Subcutaneous abdominal adipose tissue (tissue), 5 donors: ENCODE results near the gene SCARF2.
"Not testable (repeated sequence)": the region's sequence is repeated elsewhere in the genome, so short reads cannot be mapped to it uniquely, and the experiment has no call there.

Experiments
- H3K27ac ChIP-seq: one replicate; pipeline ENCODE4 v1.7.0; 2013; ENCODE audit warnings: low read depth, mild to moderate bottlenecking, inconsistent platforms, low read length, moderate library complexity
- H3K27me3 ChIP-seq, 5 donors: one replicate each; pipeline ENCODE4 v1.7.0; 2013; ENCODE audit warnings: low read length in 5 of 5, inconsistent platforms in 1 of 5; ENCODE audit not compliant: control insufficient read depth in 5 of 5, insufficient read depth in 4 of 5
- H3K36me3 ChIP-seq, 5 donors: one replicate each; pipeline ENCODE4 v1.7.0; 2013; ENCODE audit warnings: low read length in 5 of 5; ENCODE audit not compliant: control insufficient read depth in 5 of 5, insufficient read depth in 5 of 5
- H3K4me1 ChIP-seq, 5 donors: one replicate each; pipeline ENCODE4 v1.7.0; 2013; ENCODE audit warnings: low read length in 5 of 5, mild to moderate bottlenecking in 3 of 5, moderate library complexity in 1 of 5; ENCODE audit not compliant: control insufficient read depth in 5 of 5, insufficient read depth in 5 of 5
- H3K4me3 ChIP-seq, 5 donors: one replicate each; pipeline ENCODE4 v1.7.0; 2013; ENCODE audit warnings: low read length in 5 of 5, low read depth in 1 of 5
- H3K9ac ChIP-seq, 5 donors: one replicate each; pipeline ENCODE4 v1.7.0; 2013; ENCODE audit warnings: low read length in 5 of 5, mild to moderate bottlenecking in 4 of 5, moderate library complexity in 3 of 5
- H3K9me3 ChIP-seq, 5 donors: one replicate each; pipeline ENCODE4 v1.7.0; 2013; ENCODE audit warnings: low read length in 5 of 5; ENCODE audit not compliant: control insufficient read depth in 5 of 5
- donor health status: healthy.
- donor health status: healthy.
- donor health status: healthy.
- donor health status: healthy.
- donor health status: healthy.

The SCARF2 gene, protein sequence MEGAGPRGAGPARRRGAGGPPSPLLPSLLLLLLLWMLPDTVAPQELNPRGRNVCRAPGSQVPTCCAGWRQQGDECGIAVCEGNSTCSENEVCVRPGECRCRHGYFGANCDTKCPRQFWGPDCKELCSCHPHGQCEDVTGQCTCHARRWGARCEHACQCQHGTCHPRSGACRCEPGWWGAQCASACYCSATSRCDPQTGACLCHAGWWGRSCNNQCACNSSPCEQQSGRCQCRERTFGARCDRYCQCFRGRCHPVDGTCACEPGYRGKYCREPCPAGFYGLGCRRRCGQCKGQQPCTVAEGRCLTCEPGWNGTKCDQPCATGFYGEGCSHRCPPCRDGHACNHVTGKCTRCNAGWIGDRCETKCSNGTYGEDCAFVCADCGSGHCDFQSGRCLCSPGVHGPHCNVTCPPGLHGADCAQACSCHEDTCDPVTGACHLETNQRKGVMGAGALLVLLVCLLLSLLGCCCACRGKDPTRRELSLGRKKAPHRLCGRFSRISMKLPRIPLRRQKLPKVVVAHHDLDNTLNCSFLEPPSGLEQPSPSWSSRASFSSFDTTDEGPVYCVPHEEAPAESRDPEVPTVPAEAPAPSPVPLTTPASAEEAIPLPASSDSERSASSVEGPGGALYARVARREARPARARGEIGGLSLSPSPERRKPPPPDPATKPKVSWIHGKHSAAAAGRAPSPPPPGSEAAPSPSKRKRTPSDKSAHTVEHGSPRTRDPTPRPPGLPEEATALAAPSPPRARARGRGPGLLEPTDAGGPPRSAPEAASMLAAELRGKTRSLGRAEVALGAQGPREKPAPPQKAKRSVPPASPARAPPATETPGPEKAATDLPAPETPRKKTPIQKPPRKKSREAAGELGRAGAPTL

DNA sequence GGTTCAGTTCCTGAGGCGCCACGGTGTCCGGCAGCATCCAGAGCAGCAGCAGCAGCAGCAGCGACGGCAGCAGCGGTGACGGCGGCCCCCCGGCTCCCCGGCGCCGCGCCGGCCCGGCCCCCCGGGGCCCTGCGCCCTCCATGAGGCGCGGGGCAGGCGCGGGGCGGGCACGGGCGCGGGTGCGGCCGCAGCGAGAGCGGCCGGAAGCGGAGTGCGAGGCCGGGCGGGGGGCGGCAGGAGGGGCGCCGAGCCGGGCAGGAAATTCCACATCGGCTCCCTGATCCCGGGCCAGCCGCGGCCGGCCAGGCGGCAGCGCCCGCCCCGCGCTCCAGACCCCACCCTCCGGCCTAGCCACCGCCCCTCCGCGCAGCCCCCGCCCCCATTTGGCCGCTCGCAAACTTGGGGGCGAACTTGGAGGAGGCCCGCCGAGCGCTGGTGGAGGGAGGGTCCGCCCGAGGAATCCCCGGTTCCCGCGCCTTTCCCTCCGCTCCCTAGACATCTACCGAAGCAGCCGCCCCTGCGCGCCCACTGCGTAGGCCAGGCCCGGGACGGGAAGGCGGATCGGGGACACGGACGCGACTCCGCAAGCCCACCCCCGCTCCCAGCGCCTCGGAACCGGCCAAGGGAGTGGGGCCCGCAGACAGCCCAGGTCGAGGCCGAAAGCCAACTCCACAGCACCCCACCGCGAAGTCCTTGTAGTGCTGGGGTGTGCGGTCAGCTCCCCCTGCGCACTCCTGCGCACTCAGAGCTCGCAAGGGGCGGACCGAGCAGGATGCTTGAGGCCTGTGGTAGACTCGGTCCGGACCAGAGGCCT is at the start of gene SCARF2:
Gene SCARF2 (minus strand): TSS at position 213 of the 814 bp plus-strand sequence. CDS start 71 bp downstream, at position 142.
- H3K27me3 ChIP-seq = peaks cover 0 to 10% (median 2%) of the 10 kb centered on the region in 5 donors
- peak within 1 kb of the TSS in 3 of 5 donors; percentile 31 to 84 (median 82) for H3K9ac ChIP-seq
- H3K4me1 ChIP-seq = peaks cover 0 to 53% (median 40%) of the 10 kb centered on the region in 5 donors
- H3K36me3 ChIP-seq = peaks cover 0 to 24% (median 9%) of the 10 kb centered on the region in 5 donors
- no peaks in the 10 kb centered on the region for H3K9me3 ChIP-seq
- H3K27ac ChIP-seq = no peak within 1 kb of the TSS
- peak within 1 kb of the TSS; percentile 67 to 78 (median 68) for H3K4me3 ChIP-seq

DNA sequence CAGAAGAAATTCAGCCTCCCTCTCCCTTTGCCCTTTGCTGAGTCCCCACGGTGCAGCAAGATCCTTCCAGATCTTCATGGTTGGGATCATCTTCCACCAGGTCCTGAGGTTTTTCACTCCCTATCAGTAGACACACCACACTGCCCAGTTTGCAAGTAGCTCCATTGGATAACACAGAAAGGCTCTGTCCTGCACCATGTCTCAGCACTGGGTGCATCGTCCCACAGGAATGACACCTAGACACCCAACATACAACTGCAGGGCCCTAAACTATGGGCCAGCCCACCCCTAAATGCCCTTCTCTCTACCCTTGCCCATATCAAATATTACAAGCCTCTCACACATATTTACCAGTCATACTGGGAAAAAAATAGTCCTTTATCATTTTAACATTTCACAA is 48.6 kb upstream of the SCARF2 start:
- peaks cover 0 to 35% (median 21%) of the 10 kb centered on the region in 5 donors for H3K36me3 ChIP-seq
- H3K9me3 ChIP-seq = no peaks in the 10 kb centered on the region
- H3K4me3 ChIP-seq = no peak overlapping the region
- peaks cover 3 to 9% (median 4%) of the 10 kb centered on the region in 5 donors for H3K4me1 ChIP-seq
- no peaks in the 10 kb centered on the region for H3K27me3 ChIP-seq
- H3K27ac ChIP-seq = no peak overlapping the region
- no peak overlapping the region for H3K9ac ChIP-seq

DNA sequence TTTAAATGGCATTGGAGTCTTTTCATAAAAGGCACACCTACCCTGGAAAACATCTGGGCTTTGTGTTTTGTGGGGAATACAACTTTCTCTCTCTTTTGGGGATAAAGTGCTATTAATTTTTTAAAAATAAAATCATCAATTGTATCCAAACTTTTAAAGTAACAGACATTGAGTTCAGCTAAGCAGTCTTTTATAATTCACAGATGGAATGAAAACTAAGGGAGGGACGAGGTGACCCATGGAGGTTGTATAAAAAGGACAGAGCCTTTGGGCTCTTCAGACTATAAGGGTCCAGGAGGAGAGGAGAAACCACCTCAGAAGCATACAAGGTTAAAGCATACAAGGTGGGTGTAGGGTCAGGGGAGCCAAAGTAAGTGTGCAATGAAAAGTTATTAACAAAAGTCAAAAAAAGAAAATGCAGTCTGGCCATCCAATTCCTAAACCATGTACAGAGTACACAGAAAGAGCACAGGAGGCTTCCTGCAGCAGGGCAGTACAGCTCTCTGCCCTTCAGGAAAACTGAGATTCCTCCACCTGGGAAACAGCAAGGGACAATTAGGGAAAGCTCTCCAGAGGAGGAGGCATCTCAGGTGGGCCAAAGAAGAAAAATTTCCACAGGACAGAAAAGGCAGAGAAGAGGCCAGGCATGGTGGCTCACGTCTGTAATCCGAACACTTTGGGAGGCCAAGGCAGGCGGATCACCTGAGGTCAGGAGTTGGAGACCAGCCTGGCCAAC is 47.5 kb upstream of the SCARF2 start:
- H3K36me3 ChIP-seq = peaks cover 0 to 35% (median 21%) of the 10 kb centered on the region in 5 donors
- no peak overlapping the region for H3K9ac ChIP-seq
- peaks cover 3 to 9% (median 4%) of the 10 kb centered on the region in 5 donors for H3K4me1 ChIP-seq
- H3K27ac ChIP-seq = no peak overlapping the region
- H3K9me3 ChIP-seq = no peaks in the 10 kb centered on the region
- no peak overlapping the region for H3K4me3 ChIP-seq
- H3K27me3 ChIP-seq = no peaks in the 10 kb centered on the region

DNA sequence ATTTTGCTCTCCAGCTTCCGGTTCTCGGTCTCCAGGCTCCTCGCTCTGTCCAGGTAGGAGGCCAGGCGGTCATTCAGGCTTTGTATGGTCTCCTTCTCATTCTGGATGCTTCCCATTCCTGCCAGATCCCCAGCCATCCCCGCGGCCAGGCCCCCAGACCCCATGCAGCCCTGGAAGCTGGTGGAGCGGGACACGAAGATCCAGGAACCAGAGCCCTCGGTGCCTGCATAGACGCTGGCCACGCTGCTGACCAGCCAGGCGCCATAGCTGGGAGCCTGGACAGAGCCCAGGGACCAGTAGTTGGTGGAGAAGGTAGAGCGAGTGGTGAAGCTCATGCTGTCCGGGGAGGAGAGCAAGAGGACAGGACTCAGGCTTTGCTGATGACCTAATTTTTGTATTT is 46.1 kb upstream of the SCARF2 start:
- Histone ChIP-seq H3K36me3 (peaks cover 0 to 26% (median 15%) of the 10 kb centered on the region in 5 donors), H3K4me1 (peaks cover 3 to 17% (median 10%) of the 10 kb centered on the region in 5 donors), H3K27ac (no peak overlapping the region), H3K9ac (no peak overlapping the region), H3K4me3 (no peak overlapping the region), H3K9me3 (no peaks in the 10 kb centered on the region), H3K27me3 (no peaks in the 10 kb centered on the region)

DNA sequence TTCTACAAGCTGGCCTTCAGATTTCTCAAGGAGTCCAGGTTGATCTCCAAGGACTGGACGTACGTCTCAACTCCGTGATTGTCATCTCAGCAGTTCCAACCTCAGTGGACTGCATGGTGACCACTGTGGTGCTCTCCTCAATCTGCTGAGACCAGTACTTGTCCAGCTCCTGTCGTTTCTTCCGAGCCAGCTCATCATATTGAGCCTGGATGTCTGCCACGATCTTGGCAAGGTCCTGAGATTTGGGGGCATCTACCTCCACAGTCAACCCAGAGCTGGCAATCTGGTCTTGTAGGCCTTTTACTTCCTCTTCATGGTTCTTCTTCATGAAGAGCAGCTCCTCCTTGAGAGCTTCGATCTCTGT is 45.5 kb upstream of the SCARF2 start:
- not testable (repeated sequence) for H3K4me3 ChIP-seq, H3K9me3 ChIP-seq, H3K9ac ChIP-seq, H3K27me3 ChIP-seq, H3K27ac ChIP-seq
- H3K4me1 ChIP-seq = peaks cover 3 to 17% (median 10%) of the 10 kb centered on the region in 5 donors
- peaks cover 0 to 19% (median 11%) of the 10 kb centered on the region in 5 donors for H3K36me3 ChIP-seq

DNA sequence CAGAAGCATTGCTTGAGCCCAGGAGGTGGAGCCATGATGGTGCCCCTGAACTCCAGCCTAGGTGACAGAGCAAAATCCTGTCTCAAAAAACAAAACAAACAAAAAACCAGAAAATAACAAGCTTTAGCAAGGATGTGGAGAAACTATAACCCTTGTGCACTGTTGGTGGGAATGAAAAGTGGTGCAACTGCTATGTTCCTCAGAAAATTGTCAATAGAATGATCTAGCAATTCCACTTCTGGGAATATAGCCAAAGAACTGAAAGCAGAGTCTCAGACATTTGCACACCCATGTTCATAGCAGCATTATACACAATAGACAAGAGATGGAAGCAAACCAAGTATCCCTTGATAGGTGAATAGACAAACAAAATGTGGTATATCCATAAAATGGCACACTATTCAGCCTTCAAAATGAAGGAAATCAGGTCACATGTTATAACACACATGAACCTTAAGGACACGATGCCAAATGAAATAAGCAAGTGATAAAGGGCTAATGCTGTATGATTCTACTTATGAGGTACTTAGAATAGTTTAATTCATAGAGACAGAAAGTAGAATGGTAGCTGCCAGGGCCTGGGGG is 42.1 kb upstream of the SCARF2 start:
- no peaks in the 10 kb centered on the region for H3K9me3 ChIP-seq
- no peaks in the 10 kb centered on the region for H3K27me3 ChIP-seq
- peaks cover 0 to 12% (median 9%) of the 10 kb centered on the region in 5 donors for H3K36me3 ChIP-seq
- H3K27ac ChIP-seq = peak overlapping the region; percentile 62
- no peak overlapping the region for H3K4me3 ChIP-seq
- peaks cover 0 to 14% (median 11%) of the 10 kb centered on the region in 5 donors for H3K4me1 ChIP-seq
- H3K9ac ChIP-seq = no peak overlapping the region

DNA sequence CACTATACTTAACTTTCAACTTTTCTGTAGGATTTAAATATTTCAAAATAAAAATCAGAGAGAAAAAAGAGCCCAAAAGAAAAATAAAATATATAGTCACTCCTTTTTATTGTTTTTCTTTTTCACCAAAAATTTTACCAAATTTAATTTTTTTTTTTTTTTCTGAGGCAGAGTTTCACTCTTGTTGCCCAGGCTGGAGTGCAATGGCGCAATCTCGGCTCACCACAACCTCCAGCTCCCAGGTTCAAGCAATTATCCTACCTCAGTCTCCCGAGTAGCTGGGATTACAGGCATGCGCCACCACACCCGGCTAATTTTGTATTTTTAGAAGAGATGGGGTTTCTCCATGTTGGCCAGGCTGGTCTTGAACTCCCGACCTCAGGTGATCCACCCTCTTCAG is 40.4 kb upstream of the SCARF2 start:
- H3K27ac ChIP-seq, H3K4me3 ChIP-seq, H3K36me3 ChIP-seq, H3K9ac ChIP-seq, H3K27me3 ChIP-seq, H3K9me3 ChIP-seq: not testable (repeated sequence)
- H3K4me1 ChIP-seq = peaks cover 0 to 14% (median 11%) of the 10 kb centered on the region in 5 donors

DNA sequence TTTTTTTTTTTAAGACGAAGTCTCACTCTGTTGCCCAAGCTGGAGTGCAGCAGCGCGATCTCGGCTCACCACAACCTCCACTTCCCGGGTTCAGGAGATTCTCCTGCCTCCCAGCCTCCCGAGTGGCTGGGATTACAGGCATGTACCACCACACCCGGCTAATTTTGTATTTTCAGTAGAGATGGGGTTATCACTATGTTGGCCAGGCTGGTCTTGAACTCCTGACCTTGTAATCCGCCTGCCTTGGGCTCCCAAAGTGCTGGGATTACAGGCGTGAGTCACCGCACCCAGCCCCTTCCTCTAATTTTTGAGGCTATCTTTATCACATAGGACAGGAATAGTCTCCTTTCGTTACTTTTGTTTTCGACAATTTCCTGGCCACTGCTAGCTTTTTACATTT is 37.9 kb upstream of the SCARF2 start:
- H3K36me3 ChIP-seq = peaks cover 0 to 18% (median 11%) of the 10 kb centered on the region in 5 donors
- H3K27ac ChIP-seq, H3K9me3 ChIP-seq, H3K27me3 ChIP-seq, H3K4me3 ChIP-seq: not testable (repeated sequence)
- peak overlapping the region in 1 of 5 donors; percentile 28 for H3K9ac ChIP-seq
- H3K4me1 ChIP-seq = peaks cover 0 to 14% (median 11%) of the 10 kb centered on the region in 5 donors

DNA sequence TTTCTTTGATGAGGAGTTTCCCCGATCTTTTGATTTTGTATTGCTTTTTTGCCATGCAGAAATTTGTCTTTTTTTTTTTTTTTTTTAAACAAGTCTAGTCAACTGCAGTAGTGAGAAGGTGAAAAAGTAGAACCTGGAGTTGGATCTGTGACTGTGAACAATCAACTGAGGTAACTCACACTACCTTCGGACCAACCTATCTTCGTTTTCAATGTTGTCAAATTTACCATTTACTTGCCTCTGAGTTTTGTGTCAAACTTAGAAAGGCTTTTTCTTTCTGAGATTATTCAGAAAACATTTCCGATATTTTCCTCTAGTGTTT is 37.5 kb upstream of the SCARF2 start:
- Histone ChIP-seq H3K4me1 (peaks cover 0 to 14% (median 11%) of the 10 kb centered on the region in 5 donors), H3K36me3 (peaks cover 0 to 22% (median 14%) of the 10 kb centered on the region in 5 donors), H3K4me3 (no peak overlapping the region), H3K9me3 (no peaks in the 10 kb centered on the region), H3K27ac (no peak overlapping the region), H3K27me3 (no peaks in the 10 kb centered on the region), H3K9ac (no peak overlapping the region)
